ENCODE measurements around the gene KCTD21.

KCTD21 gene

GRCh38 chr11:78201096-78201818 lies 12.8 kb upstream of the KCTD21 start:
- DNase-seq (ENCODE audit: low spot score): no peak

GRCh38 chr11:78200553-78200952 lies 12.1 kb upstream of the KCTD21 start:
- DNase-seq (ENCODE audit: low spot score): no peak

DNA sequence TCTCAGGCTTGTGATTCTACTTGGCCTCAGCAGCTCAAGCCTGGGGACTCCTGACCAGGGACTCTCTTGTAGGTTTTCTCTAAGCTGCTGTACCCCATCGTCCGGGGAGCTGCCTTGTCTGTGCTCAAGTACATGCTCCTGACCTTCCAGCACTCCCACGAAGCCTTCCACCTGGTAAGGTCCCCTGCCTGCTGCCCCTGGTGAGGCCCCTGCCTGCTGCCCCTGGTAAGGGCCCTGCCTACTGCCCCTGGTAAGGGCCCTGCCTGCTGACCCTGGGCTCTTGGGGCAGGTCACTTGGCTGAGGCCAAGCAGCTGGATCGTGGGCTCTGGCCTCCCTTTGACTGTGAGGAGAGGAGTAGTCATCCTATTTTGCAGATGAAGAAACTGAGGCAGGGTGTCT lies 11.6 kb upstream of the KCTD21 start:
- no peak for DNase-seq (ENCODE audit: low spot score)

DNA sequence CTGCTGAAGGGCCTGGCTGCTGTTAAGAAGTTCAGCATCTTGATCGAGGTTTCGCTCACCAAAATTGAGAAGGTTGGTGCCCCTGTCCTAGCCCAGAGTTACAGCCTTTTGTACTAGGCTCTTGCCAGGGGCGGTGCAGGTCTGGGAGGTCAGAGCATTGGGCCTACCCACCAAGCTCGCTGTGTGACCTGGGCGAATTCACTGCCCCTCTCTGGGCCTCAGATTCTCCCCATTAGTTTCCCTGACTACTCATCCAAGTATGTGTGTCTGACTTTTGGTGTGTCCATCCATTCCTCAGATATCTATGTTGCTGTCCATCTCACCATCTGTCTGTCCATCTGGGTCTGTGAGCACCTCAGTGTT lies 11.2 kb upstream of the KCTD21 start:
- no peak for DNase-seq (ENCODE audit: low spot score)

DNA sequence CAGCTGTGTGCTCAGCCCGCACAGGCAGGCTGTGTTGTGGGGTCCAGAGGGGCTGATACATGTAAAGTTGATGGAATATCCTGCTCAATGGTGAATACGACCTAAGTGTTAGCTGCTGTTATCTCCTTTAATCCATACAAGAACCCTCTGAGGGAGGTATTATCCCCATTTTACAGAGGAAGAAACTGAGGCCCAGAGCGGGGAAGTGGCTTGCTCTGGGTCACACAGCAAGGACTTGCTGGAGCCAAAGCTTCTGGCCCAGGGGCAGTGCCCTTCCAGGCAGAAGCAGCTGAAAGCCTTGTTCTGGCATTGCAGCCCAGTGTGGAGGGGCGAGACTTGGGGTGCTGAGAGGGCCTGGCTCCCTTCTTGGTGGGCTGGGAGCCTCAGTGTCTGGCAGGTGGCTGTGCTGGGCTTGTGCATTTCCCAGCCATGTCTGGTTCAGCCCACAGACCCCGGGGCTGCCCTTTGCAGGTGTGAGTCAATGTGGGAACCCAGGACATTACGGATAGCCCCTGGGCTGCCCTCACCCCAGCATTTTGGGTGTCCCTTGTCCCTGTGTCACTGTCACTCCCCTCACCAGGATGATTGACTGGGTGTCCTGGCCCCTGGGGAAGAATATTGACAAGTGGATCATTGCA lies 10.7 kb upstream of the KCTD21 start:
- no peak for DNase-seq (ENCODE audit: low spot score)

GRCh38 chr11:78197816-78198215 lies 9.4 kb upstream of the KCTD21 start:
- DNase-seq (ENCODE audit: low spot score): no peak

DNA sequence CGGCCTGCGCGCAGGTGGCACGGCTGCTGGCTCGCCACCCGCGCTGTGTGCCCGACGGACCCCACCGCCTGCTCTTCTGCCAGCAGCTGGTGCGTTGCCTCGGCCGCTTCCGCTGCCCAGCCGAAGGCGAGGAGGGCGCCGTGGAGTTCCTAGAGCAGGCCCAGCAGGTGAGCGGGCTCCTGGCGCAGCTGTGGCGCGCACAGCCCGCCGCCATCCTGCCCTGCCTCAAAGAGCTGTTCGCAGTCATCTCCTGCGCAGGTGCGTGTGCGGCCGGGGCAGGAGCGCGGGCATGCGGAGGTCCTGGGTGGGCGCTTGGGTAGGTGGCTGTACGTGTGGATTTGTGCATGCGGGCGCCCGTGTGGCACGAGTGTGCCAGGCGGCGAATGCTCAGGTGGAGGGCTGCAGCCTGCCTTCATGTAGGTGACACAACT lies 8.2 kb upstream of the KCTD21 start:
- DNase-seq (ENCODE audit: low spot score): no peak

- no peak for DNase-seq (ENCODE audit: low spot score)
These were observed 7.6 kb upstream of the KCTD21 start for GRCh38 chr11:78195917-78196560.

- no peak for DNase-seq (ENCODE audit: low spot score)
These were observed 6.1 kb upstream of the KCTD21 start for GRCh38 chr11:78194490-78194889.

DNA sequence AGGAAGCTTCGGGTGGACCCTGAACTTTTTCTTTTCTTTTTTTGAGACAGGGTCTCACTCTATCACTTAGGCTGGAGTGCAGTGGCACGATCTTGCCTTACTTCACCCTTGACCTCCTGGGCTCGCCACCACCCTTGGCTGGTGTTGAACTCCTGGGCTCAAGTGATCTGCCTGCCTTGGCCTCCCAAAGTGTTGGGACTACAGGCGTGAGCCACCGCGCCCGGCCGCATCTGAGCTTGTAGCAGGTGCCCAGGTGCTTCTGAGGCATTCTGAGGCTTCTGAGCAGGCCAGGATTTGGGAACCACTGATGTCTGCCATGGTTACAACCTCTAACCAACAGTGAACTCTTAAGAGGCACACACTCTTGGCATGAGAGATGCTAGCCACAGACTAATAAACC lies 5.4 kb upstream of the KCTD21 start:
- no peak for DNase-seq (ENCODE audit: low spot score)

- DNase-seq (ENCODE audit: low spot score): no peak
These were observed 4.5 kb upstream of the KCTD21 start for GRCh38 chr11:78192911-78193351.

- no peak for DNase-seq (ENCODE audit: low spot score)
These were observed 3.8 kb upstream of the KCTD21 start for GRCh38 chr11:78192223-78192719.

GRCh38 chr11:78190871-78191538 lies 2.6 kb upstream of the KCTD21 start:
- DNase-seq (ENCODE audit: low spot score): no peak

- no peak for DNase-seq (ENCODE audit: low spot score)
These were observed 1.9 kb upstream of the KCTD21 start for GRCh38 chr11:78190374-78190773.

DNA sequence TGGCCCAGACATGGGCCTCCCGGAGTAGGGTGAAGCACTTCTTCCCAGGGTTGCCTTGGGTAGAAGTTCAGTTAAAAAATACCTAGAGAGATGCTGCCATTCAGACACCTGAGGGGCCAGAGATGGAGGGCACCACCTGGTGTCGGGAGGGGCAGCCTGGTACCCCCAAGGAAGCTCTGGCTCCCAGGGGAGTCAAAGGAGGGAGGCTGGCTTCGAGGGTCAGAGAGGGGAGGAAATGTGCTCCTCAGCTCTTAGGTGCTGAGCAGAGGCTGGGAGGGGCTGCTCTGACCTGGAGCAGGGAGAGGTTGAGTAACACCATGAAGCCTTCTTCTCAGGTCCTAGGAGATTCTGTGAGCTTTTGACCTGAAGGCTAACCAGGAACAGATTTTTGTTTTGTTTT lies 1.4 kb upstream of the KCTD21 start:
- DNase-seq (ENCODE audit: low spot score): no peak

GRCh38 chr11:78189174-78189724 lies 823 bp upstream of the KCTD21 start:
- no peak for DNase-seq (ENCODE audit: low spot score)

- no peak for DNase-seq (ENCODE audit: low spot score)
These were observed 800 bp downstream of the KCTD21 start for GRCh38 chr11:78187366-78188285.

- DNase-seq (ENCODE audit: low spot score): no peak
These were observed 7.2 kb downstream of the KCTD21 start for GRCh38 chr11:78181185-78181584.

DNA sequence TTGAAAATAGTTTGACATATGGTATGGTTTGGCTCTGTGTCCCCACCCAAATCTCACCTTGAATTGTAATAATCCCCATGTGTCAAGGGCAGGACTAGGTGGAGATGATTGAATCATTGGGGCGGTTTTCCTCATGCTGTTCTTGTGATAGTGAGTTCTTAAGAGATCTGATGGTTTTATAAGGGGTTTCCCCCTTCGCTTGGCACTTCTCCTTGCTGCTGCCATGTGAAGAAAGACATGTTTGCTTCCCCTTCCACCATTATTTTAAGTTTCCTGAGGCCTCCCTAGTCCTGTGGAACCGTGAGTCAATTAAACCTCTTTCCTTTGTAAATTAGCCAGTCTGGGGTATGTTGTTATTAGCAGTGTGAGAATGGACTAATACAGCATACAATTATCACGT lies 7.7 kb downstream of the KCTD21 start:
- DNase-seq (ENCODE audit: low spot score): no peak

GRCh38 chr11:78179459-78180071 lies 8.9 kb downstream of the KCTD21 start:
- no peak for DNase-seq (ENCODE audit: low spot score)
